ENCODE data around the gene AURKAIP1.

Gene AURKAIP1

GRCh38 chr1:1345860-1346500 is 29.0 kb downstream of the AURKAIP1 start:
- ATAC-seq, result no peak

- no peak for ATAC-seq
These were observed 29.6 kb downstream of the AURKAIP1 start for GRCh38 chr1:1345384-1345783.

GRCh38 chr1:1344655-1345361 is 30.2 kb downstream of the AURKAIP1 start:
- peak; percentile 73 for ATAC-seq

- no peak for ATAC-seq
These were observed 31.1 kb downstream of the AURKAIP1 start for GRCh38 chr1:1343811-1344421.

- ATAC-seq, result no peak
These were observed 32.4 kb downstream of the AURKAIP1 start for GRCh38 chr1:1342584-1343115.

GRCh38 chr1:1342061-1342562 is 32.9 kb downstream of the AURKAIP1 start:
- no peak for ATAC-seq

- no peak for ATAC-seq
These were observed 33.4 kb downstream of the AURKAIP1 start for GRCh38 chr1:1341549-1342021.

- ATAC-seq, result no peak
These were observed 34.0 kb downstream of the AURKAIP1 start for GRCh38 chr1:1340791-1341548.

- ATAC-seq, result no peak
These were observed 34.8 kb downstream of the AURKAIP1 start for GRCh38 chr1:1340185-1340584.

GRCh38 chr1:1338278-1338677 is 36.7 kb downstream of the AURKAIP1 start:
- no peak for ATAC-seq

- peak; percentile 46 to 59 for ATAC-seq
These were observed 37.2 kb downstream of the AURKAIP1 start for GRCh38 chr1:1337793-1338147.

- no peak for ATAC-seq
These were observed 37.8 kb downstream of the AURKAIP1 start for GRCh38 chr1:1336931-1337792.

- no peak for ATAC-seq
These were observed 38.6 kb downstream of the AURKAIP1 start for GRCh38 chr1:1336446-1336845.

GRCh38 chr1:1335792-1336248 is 39.2 kb downstream of the AURKAIP1 start:
- ATAC-seq, result no peak

GRCh38 chr1:1335283-1335682 is 39.7 kb downstream of the AURKAIP1 start:
- ATAC-seq, result no peak

GRCh38 chr1:1334835-1335234 is 40.2 kb downstream of the AURKAIP1 start:
- no peak for ATAC-seq

- ATAC-seq, result no peak
These were observed 41.3 kb downstream of the AURKAIP1 start for GRCh38 chr1:1333551-1334241.

- ATAC-seq, result no peak
These were observed 42.1 kb downstream of the AURKAIP1 start for GRCh38 chr1:1332774-1333480.

- ATAC-seq, result no peak
These were observed 42.8 kb downstream of the AURKAIP1 start for GRCh38 chr1:1332031-1332755.
